K562 (cell line): ENCODE results near the gene SPATA20. TPM values are rescaled to one million over a fixed set of nuclear protein-coding genes. Genes with fewer than 3 reads are reported as not detected.
A peak's percentile ranks its signal among the peaks of the same experiment; 100 is the strongest.

Experiments
- ATAC-seq: fragments of 200-7000 bp; cut with Tn5 transposase; 3 replicates; pipeline ENCODE4 v1.9.1; 2020; ENCODE audit warnings: moderate library complexity
- BruUV-seq: library from RNA; stranded (reverse); fragments of 400-500 nt; replicated peaks from 2 replicates; lab custom pipeline; 2021; lab: Mats Ljungman, UMichigan
- CTCF ChIA-PET: fragments of 300-600 bp; formaldehyde crosslinking; extraction: SDS; loops from one replicate; lab custom pipeline; 2021; ENCODE audit warnings: low intra/inter-chr PET ratio; lab: Yijun Ruan, JAX
- POLR2A ChIA-PET: fragments of 300-600, 350-650 bp; sonication (Branson Sonifier 250); formaldehyde crosslinking; extraction: SDS; loops from one replicate; lab custom pipeline; 2021; ENCODE audit warnings: antibody characterized with exemption, inconsistent platforms; lab: Yijun Ruan, JAX
- DNase-seq, 4 experiments: peaks; one replicate each; pipeline versions ENCODE4 v3.0.0 to v3.0.0-alpha.2; 2011 to 2018; ENCODE audit warnings: low spot score in 3 of 4, mixed read lengths in 3 of 4; ENCODE audit errors: extremely low read depth in 1 of 4
- FAIRE-seq: peaks from 2 replicates; lab custom pipeline; 2011; peaks lifted over from hg19 to GRCh38; lab: Jason Lieb, UNC
- H2AFZ ChIP-seq: 2 replicates; pipeline ENCODE4 v1.6.0; 2011; ENCODE audit warnings: low read depth, low read length, control low read depth, inconsistent platforms
- H3K27ac ChIP-seq: fragments of 200-600 bp; 3 replicates; pipeline ENCODE4 v1.8.0; 2011; ENCODE audit warnings: low read depth, mild to moderate bottlenecking, control low read depth, inconsistent platforms, low read length, moderate library complexity, mixed read lengths; ENCODE audit errors: extremely low read depth
- H3K27me3 ChIP-seq, 2 experiments: fragments of 300-600 bp in 1 of 2; 2 replicates in 1 of 2; 3 replicates in 1 of 2; pipeline versions ENCODE4 v1.6.0 to v1.8.0; 2011; ENCODE audit warnings: inconsistent platforms in 2 of 2, low read length in 2 of 2, mild to moderate bottlenecking in 1 of 2, mixed read lengths in 1 of 2, moderate library complexity in 1 of 2; ENCODE audit not compliant: control insufficient read depth in 2 of 2, insufficient read depth in 2 of 2
- H3K36me3 ChIP-seq: fragments of 300-600 bp; 3 replicates; pipeline ENCODE4 v1.8.0; 2011; ENCODE audit warnings: mild to moderate bottlenecking, low read length, inconsistent platforms; ENCODE audit not compliant: control insufficient read depth, insufficient read depth
- H3K4me1 ChIP-seq, 2 experiments: fragments of 200-600 bp in 1 of 2; replicated peaks in 1 of 2; 2 replicates in 1 of 2; 3 replicates in 1 of 2; pipeline versions ENCODE4 v1.5.1 to v1.8.0; 2011; ENCODE audit warnings: inconsistent platforms in 2 of 2, low read length in 2 of 2, mild to moderate bottlenecking in 1 of 2, mixed read lengths in 1 of 2, moderate library complexity in 1 of 2; ENCODE audit not compliant: control insufficient read depth in 2 of 2, insufficient read depth in 2 of 2
- H3K4me2 ChIP-seq: 2 replicates; pipeline ENCODE4 v1.6.1; 2011; ENCODE audit warnings: low read length, control low read depth, inconsistent platforms, mixed read lengths; ENCODE audit not compliant: insufficient read depth
- H3K4me3 ChIP-seq: fragments of 200-600 bp; sonication (generic), shearing (Covaris generic); 2 replicates; pipeline ENCODE4 v1.5.1; 2016; ENCODE audit warnings: control low read depth, inconsistent platforms
- H3K79me2 ChIP-seq: fragments of 200-600 bp; 3 replicates; pipeline ENCODE4 v1.8.0; 2011; ENCODE audit warnings: low read length, inconsistent platforms; ENCODE audit not compliant: control insufficient read depth, insufficient read depth
- H3K9ac ChIP-seq, 2 experiments: 2 replicates each; pipeline versions ENCODE4 v1.6.0 to v1.6.1; 2011; ENCODE audit warnings: low read depth in 2 of 2, low read length in 2 of 2, control low read depth in 1 of 2, inconsistent platforms in 1 of 2, mild to moderate bottlenecking in 1 of 2, mixed read lengths in 1 of 2; ENCODE audit not compliant: insufficient read depth in 1 of 2
- H3K9me1 ChIP-seq: one replicate; pipeline ENCODE4 v1.6.0; 2011; ENCODE audit warnings: inconsistent platforms, mild to moderate bottlenecking, low read length, moderate library complexity; ENCODE audit not compliant: control insufficient read depth, insufficient read depth
- H3K9me3 ChIP-seq: replicated peaks from 2 replicates; pipeline ENCODE4 v1.5.1; 2011; ENCODE audit warnings: low read depth, low read length, inconsistent platforms; ENCODE audit not compliant: control insufficient read depth, insufficient read depth
- H4K20me1 ChIP-seq: replicated peaks from 2 replicates; pipeline ENCODE4 v1.6.1; 2011; ENCODE audit warnings: low read length, inconsistent platforms, mixed read lengths; ENCODE audit not compliant: control insufficient read depth, insufficient read depth
- CBFA2T2 ChIP-seq: fragments of 450-650 bp; conservative IDR thresholded peaks from 2 replicates; pipeline ENCODE4 v1.6.1; 2017; ENCODE audit warnings: mild to moderate bottlenecking
- CBFA2T3 ChIP-seq: fragments of 450-650 bp; IDR thresholded peaks from 2 replicates; pipeline ENCODE4 v1.6.1; 2017
- ETV5 ChIP-seq: sonication (generic); formaldehyde crosslinking; IDR thresholded peaks from 2 replicates; pipeline ENCODE4 v1.4.0; 2020; ENCODE audit warnings: low read depth, mild to moderate bottlenecking, missing genetic modification reagents
- NFIC ChIP-seq: fragments of 450-650 bp; IDR thresholded peaks from 2 replicates; pipeline ENCODE4 v1.6.1; 2017; ENCODE audit warnings: mild to moderate bottlenecking, inconsistent platforms
- STAT5A ChIP-seq: IDR thresholded peaks from 2 replicates; pipeline ENCODE4 v1.6.1; 2012; ENCODE audit warnings: low read length, inconsistent platforms, borderline replicate concordance
- THRAP3 ChIP-seq: fragments of 450-650 bp; IDR thresholded peaks from 2 replicates; pipeline ENCODE4 v1.6.1; 2016; ENCODE audit warnings: mild to moderate bottlenecking, inconsistent platforms, borderline replicate concordance
- WGBS: fragments of 100-300 bp; shearing (Covaris generic); methylation state at CpG from one replicate; pipeline ENCODE4 v1.1.6; 2016; ENCODE audit warnings: low coverage, mixed read lengths; ENCODE audit not compliant: insufficient coverage; ENCODE audit errors: missing lambda C conversion rate; 5-methylcytosine and 5-hydroxymethylcytosine counted together
- in situ Hi-C: fragments of 300-500 bp; cut with MboI; formaldehyde crosslinking; loops from 4 replicates; pipeline ENCODE4 v1.15.0; 2018; ENCODE audit warnings: inconsistent platforms, mixed read lengths
- intact Hi-C: fragments of 100-400 bp; cut with micrococcal nuclease; formaldehyde crosslinking; loops from 2 replicates; pipeline ENCODE4 v1.14.2; 2022
- polyA plus RNA-seq, 8 experiments: library from polyadenylated mRNA; depleted of rRNA in 4 of 8; stranded (reverse) in 5 of 8; unstranded in 3 of 8; fragments of >200 nt; fragmentation: Nextera tagmentation in 2 of 8; fragmentation: Illumina TruSeq in 1 of 8; extraction: Ambion mirVana in 2 of 8; extraction: Trizol in 1 of 8; gene quantifications; 2 replicates each; pipeline versions ENCODE4 v1.2.1 to v1.2.3, GENCODE V29; 2011 to 2014; ENCODE audit warnings: inconsistent platforms in 1 of 8, missing spikeins in 1 of 8
- total RNA-seq, 7 experiments: library from RNA; depleted of rRNA in 6 of 7; stranded (reverse); fragments of >200 nt in 6 of 7; fragmentation: Illumina TruSeq in 2 of 7; extraction: Trizol in 2 of 7; gene quantifications; 2 replicates each; pipeline versions ENCODE4 v1.2.1 to v1.2.3, GENCODE V29; 2011 to 2021; ENCODE audit warnings: low replicate concordance in 1 of 7

SPATA20 gene
- total and polyA plus RNA-seq, 9 of the 15 experiments (the other 6 are each of a cell fraction or from before 2014, with no cell fraction given): 0.08 to 4.0 (median 1.5) TPM

DNA sequence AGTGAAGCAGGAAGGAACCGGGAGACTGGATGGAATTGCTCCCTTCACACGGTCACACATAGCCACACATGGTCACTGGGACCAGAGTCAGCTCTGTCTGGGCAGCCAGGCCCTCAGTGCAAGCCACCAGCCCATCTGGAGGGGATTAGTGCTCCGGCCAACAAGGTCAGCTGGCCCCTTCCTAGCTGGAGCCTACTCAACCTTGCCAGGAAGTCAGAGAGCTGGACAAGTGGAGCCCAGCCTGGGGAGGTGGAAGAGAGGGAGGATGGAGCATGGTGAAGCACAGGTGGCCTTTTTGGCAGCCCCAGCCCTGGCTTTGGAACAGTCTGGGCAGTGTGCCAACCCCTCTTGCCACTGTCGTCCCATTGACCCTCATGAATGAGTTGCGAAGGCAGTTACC lies 9.8 kb downstream of the SPATA20 start:
- no peak overlapping the region for H3K9ac ChIP-seq
- intact Hi-C loops (no loop called here), in situ Hi-C loops (no loop called here)
- H3K79me2 ChIP-seq: no peaks in the 10 kb centered on the region
- ChIA-PET POLR2A (interaction anchor here (0.7 to 1.0 kb wide), 2 partner anchors 16 to 1196 kb away, joined by 3 read pairs; no protein-coding TSS in a partner anchor), CTCF (no interaction called here)
- no peak for DNase-seq
- no peak for FAIRE-seq
- 9% methylated on average over 5 of the region's 5 CpGs for whole genome bisulfite sequencing
- peaks cover 6% of the 10 kb centered on the region; the same call in 1 of the 2 replicates for H4K20me1 ChIP-seq
- TF ChIP-seq NFIC (peak; percentile 58), THRAP3 (no peak)
- H3K4me2 ChIP-seq: no peak overlapping the region
- H3K36me3 ChIP-seq: no peaks in the 10 kb centered on the region
- no peaks in the 10 kb centered on the region for H3K9me1 ChIP-seq
- no peak overlapping the region for H3K4me3 ChIP-seq
- no peak overlapping the region for H3K27ac ChIP-seq
- H2AFZ ChIP-seq: no peak overlapping the region
- no peaks in the 10 kb centered on the region for H3K9me3 ChIP-seq
- H3K27me3 ChIP-seq: peaks cover 13 to 59% of the 10 kb centered on the region in 2 experiments; a peak in 4 of 5 replicates
- no peak for ATAC-seq
- peaks cover 9 to 38% of the 10 kb centered on the region in 2 experiments for H3K4me1 ChIP-seq
- no TSS peak for BruUV-seq

DNA sequence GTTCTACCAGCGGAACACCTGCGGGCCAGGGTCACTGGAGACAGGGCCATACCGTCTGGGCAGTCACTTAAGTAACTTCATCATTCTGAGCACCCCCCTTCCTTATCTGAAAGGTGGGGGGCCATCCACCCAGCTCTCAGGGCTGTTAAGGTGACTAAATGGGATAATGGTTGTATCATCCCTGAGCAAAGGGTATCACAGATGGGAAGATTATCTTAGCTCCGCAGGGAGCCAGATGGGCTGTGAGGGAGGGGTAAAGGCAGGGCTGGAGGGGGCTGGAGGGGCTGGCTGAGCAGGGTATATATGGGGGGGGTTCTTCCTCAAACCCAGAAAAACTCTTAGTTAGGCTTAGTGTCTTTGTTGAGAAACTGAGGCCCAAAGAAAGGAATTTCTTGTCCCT lies 10.7 kb downstream of the SPATA20 start:
- no peak for TF ChIP-seq STAT5A
- TF ChIP-seq ETV5: no peak
- TF ChIP-seq CBFA2T2: peak; percentile 35
- TF ChIP-seq CBFA2T3: peak; percentile 32; the same call in 1 of the 2 replicates
- FAIRE-seq (no peak), DNase-seq (no peak), ATAC-seq (no peak)
- Histone ChIP-seq H3K27me3 (peaks cover 19 to 62% of the 10 kb centered on the region in 2 experiments), H3K36me3 (no peaks in the 10 kb centered on the region), H3K4me2 (no peak overlapping the region), H3K79me2 (no peaks in the 10 kb centered on the region), H2AFZ (no peak overlapping the region), H3K4me1 (peaks cover 9 to 39% of the 10 kb centered on the region in 2 experiments), H4K20me1 (peaks cover 8% of the 10 kb centered on the region; the same call in 1 of the 2 replicates), H3K9ac (no peak overlapping the region), H3K9me1 (no peaks in the 10 kb centered on the region), H3K4me3 (no peak overlapping the region), H3K9me3 (no peaks in the 10 kb centered on the region), H3K27ac (no peak overlapping the region)
- in situ Hi-C loops (no loop called here), intact Hi-C loops (no loop called here)
- POLR2A ChIA-PET: interaction anchor here (0.6 to 1.1 kb wide), 4 partner anchors 16 to 1195 kb away, joined by 3 read pairs; no protein-coding TSS in a partner anchor
- 16% methylated on average over 3 of the region's 4 CpGs for whole genome bisulfite sequencing
- CTCF ChIA-PET: no interaction called here
- BruUV-seq: no TSS peak
